ENCODE data around the gene PPP1R9B.

PPP1R9B gene

DNA sequence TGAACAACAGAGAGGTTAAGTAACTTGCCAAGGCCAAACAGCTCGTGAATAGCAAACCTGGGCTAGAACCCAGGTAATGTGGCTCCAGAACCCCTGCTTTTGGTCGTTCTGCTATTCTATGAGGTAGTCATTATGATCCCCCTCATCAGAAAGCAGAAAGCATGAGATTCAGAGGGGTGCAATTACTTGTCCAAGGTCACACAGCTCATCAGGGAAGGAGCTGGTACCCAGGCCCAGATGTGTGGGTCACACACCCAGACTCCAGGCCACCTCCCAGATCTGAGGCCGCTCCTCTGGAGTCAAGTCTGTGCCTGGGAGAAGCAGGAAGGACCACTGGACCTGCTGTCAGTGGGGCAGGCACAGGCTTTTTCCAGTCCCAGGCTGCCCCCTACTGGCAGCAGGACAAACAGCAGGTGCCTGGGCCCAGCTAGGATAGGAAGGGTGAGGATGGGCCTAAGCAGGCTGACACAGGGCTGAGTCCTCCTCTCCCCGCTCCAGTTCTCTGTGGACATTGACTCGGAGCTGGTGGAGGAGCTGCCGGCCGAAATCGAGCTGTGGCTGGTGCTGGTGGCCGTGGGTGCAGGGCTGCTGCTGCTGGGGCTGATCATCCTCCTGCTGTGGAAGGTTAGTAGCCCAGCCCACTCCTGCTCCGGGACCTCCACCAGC, 63.1 kb downstream of the PPP1R9B start:
- peak; percentile 65 for DNase-seq

Data from stimulated activated naive CD4-positive, alpha-beta T cell treated with Interleukin-2 at 50 U/mL for 16 hours (primary cell).